WTC11 (cell line): ENCODE data around the gene ARMC9. TPM values are rescaled to one million over a fixed set of nuclear protein-coding genes. Genes with fewer than 3 reads are reported as not detected.

Experiments
- ATAC-seq: fragments of 200-7000 bp; cut with Tn5 transposase; 2 replicates; pipeline ENCODE4 v1.10.0; 2021; ENCODE audit warnings: mild to moderate bottlenecking, moderate library complexity
- CTCF ChIA-PET: fragments of 300-600 bp; sonication (Branson Sonifier 250); formaldehyde crosslinking; loops from one replicate; lab custom pipeline; 2021; ENCODE audit warnings: antibody characterized with exemption; lab: Charles Lee
- POLR2A ChIA-PET: fragments of 350-600 bp; sonication (Branson Sonifier 250); formaldehyde crosslinking; loops from one replicate; lab custom pipeline; 2021; ENCODE audit warnings: antibody characterized with exemption; lab: Charles Lee
- DNase-seq: peaks from one replicate; pipeline ENCODE4 v3.0.0; 2021; ENCODE audit warnings: low spot score
- H3K27ac Mint-ChIP-seq: 2 replicates; pipeline ENCODE4 v1.8.0; 2021; ENCODE audit warnings: mixed read lengths
- H3K27me3 Mint-ChIP-seq: 2 replicates; pipeline ENCODE4 v1.8.0; 2021; ENCODE audit warnings: low read depth, mild to moderate bottlenecking, moderate library complexity, mixed read lengths
- H3K36me3 Mint-ChIP-seq: 2 replicates; pipeline ENCODE4 v1.8.0; 2021; ENCODE audit warnings: mixed read lengths
- H3K4me1 Mint-ChIP-seq: 2 replicates; pipeline ENCODE4 v1.8.0; 2022; ENCODE audit warnings: mixed read lengths
- H3K4me3 Mint-ChIP-seq: 2 replicates; pipeline ENCODE4 v1.8.0; 2021; ENCODE audit warnings: mild to moderate bottlenecking, moderate library complexity, mixed read lengths
- H3K9me3 Mint-ChIP-seq: 2 replicates; pipeline ENCODE4 v1.8.0; 2021; ENCODE audit warnings: mixed read lengths
- ATF3 ChIP-seq: sonication (generic); formaldehyde crosslinking; conservative IDR thresholded peaks from 2 replicates; pipeline ENCODE4 v1.8.1; 2022; ENCODE audit warnings: mild to moderate bottlenecking, missing genetic modification reagents
- CDX4 ChIP-seq: fragments of 250-450 bp; sonication (Bioruptor Pico); IDR thresholded peaks from 2 replicates; pipeline ENCODE4 v1.9.0; 2021; ENCODE audit warnings: moderate library complexity, mild to moderate bottlenecking, inconsistent platforms, borderline replicate concordance
- CREM ChIP-seq: sonication (generic); formaldehyde crosslinking; IDR thresholded peaks from 2 replicates; pipeline ENCODE4 v1.8.1; 2022; ENCODE audit warnings: mild to moderate bottlenecking, missing genetic modification reagents, moderate library complexity
- CTCF ChIP-seq: fragments of 200-600 bp; IDR thresholded peaks from 2 replicates; pipeline ENCODE4 v1.8.0; 2022; ENCODE audit warnings: antibody characterized with exemption
- ELF4 ChIP-seq: sonication (generic); formaldehyde crosslinking; IDR thresholded peaks from 2 replicates; pipeline ENCODE4 v1.8.1; 2022; ENCODE audit warnings: low read depth, mild to moderate bottlenecking, moderate library complexity, missing genetic modification reagents
- FOXJ3 ChIP-seq: sonication (generic); formaldehyde crosslinking; IDR thresholded peaks from 2 replicates; pipeline ENCODE4 v1.9.0; 2021; ENCODE audit warnings: missing genetic modification reagents, mild to moderate bottlenecking, borderline replicate concordance
- GABPB1 ChIP-seq: sonication (generic); formaldehyde crosslinking; IDR thresholded peaks from 2 replicates; pipeline ENCODE4 v1.8.1; 2023; ENCODE audit warnings: mild to moderate bottlenecking, missing genetic modification reagents
- MYBL2 ChIP-seq: sonication (generic); formaldehyde crosslinking; IDR thresholded peaks from 2 replicates; pipeline ENCODE4 v1.8.1; 2023; ENCODE audit warnings: mild to moderate bottlenecking, moderate library complexity, missing genetic modification reagents
- NFYB ChIP-seq: sonication (generic); formaldehyde crosslinking; conservative IDR thresholded peaks from 2 replicates; pipeline ENCODE4 v1.8.0; 2022; ENCODE audit warnings: low read depth, missing genetic modification reagents
- SP1 ChIP-seq: sonication (generic); formaldehyde crosslinking; conservative IDR thresholded peaks from 2 replicates; pipeline ENCODE4 v1.8.1; 2022; ENCODE audit warnings: missing genetic modification reagents
- STAT6 ChIP-seq: sonication (generic); formaldehyde crosslinking; conservative IDR thresholded peaks from 2 replicates; pipeline ENCODE4 v1.8.1; 2023; ENCODE audit warnings: mild to moderate bottlenecking, low read depth, missing genetic modification reagents, moderate library complexity
- TP53 ChIP-seq: sonication (generic); formaldehyde crosslinking; IDR thresholded peaks from 2 replicates; pipeline ENCODE4 v1.8.1; 2023; ENCODE audit warnings: mild to moderate bottlenecking, missing genetic modification reagents
- ZBTB21 ChIP-seq: sonication (generic); formaldehyde crosslinking; IDR thresholded peaks from 2 replicates; pipeline ENCODE4 v1.8.1; 2023; ENCODE audit warnings: mild to moderate bottlenecking, missing genetic modification reagents, borderline replicate concordance
- ZBTB43 ChIP-seq: sonication (generic); formaldehyde crosslinking; IDR thresholded peaks from 2 replicates; pipeline ENCODE4 v1.8.1; 2023; ENCODE audit warnings: mild to moderate bottlenecking, missing genetic modification reagents
- ZNF219 ChIP-seq: sonication (generic); formaldehyde crosslinking; IDR thresholded peaks from 2 replicates; pipeline ENCODE4 v1.8.0; 2023; ENCODE audit warnings: missing genetic modification reagents, mild to moderate bottlenecking, borderline replicate concordance
- ZNF317 ChIP-seq: sonication (generic); formaldehyde crosslinking; IDR thresholded peaks from 2 replicates; pipeline ENCODE4 v1.8.1; 2023; ENCODE audit warnings: low read depth, mild to moderate bottlenecking, moderate library complexity, missing genetic modification reagents, borderline replicate concordance
- total RNA-seq: library from RNA; stranded (reverse); gene quantifications from 3 replicates; pipeline ENCODE4 v1.2.3, GENCODE V29; 2021
- TF ChIP-seq, protein P1 (sequence below): sonication (generic); formaldehyde crosslinking; IDR thresholded peaks from 2 replicates; pipeline ENCODE4 v1.8.0; 2022; ENCODE audit warnings: mild to moderate bottlenecking, missing genetic modification reagents
- TF ChIP-seq, protein P2 (sequence below): sonication (generic); formaldehyde crosslinking; IDR thresholded peaks from 2 replicates; pipeline ENCODE4 v1.8.1; 2022; ENCODE audit warnings: low read depth, mild to moderate bottlenecking, moderate library complexity, missing genetic modification reagents, borderline replicate concordance
- TF ChIP-seq, protein P3 (sequence below): sonication (generic); formaldehyde crosslinking; IDR thresholded peaks from 2 replicates; pipeline ENCODE4 v1.8.0; 2023; ENCODE audit warnings: missing genetic modification reagents
- TF ChIP-seq, protein P4 (sequence below): sonication (generic); formaldehyde crosslinking; IDR thresholded peaks from 2 replicates; pipeline ENCODE4 v1.8.1; 2022; ENCODE audit warnings: low read depth, missing genetic modification reagents, borderline replicate concordance

Gene ARMC9
- total RNA-seq, 1 experiment from 2014 or later, result 34.9 TPM

DNA sequence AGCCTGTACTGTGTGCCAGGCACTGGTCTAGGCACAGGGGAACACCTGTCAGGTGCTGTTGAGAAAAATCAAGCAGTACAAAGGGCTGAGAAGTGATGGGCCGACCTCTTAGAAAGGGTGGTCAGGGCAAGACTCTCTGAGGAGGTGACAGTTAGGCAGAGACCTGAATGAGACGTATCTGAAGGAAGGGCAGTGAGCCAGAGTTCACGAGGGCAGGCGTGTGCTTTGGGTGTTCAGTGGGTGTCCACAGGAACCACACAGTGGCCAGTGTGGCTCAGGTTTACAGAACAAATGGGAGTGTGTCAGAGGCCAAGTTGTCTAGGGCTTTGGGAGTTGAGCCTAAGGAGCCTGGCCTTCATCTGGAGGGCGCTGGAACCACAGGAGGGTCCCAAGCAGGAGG, 6.2 kb downstream of the ARMC9 start:
- CTCF ChIA-PET, result interaction anchor here (0.7 kb wide), 1 partner anchor 217 kb away, joined by 6 read pairs; no protein-coding TSS in a partner anchor
- Mint-ChIP-seq H3K4me1 (peaks cover 15% of the 10 kb centered on the region), H3K9me3 (peaks cover 15% of the 10 kb centered on the region)
- ATAC-seq, result no peak
- POLR2A ChIA-PET, result no interaction called here
- TF ChIP-seq ZNF219 (CRISPR knock-in tag) (no peak), CREM (no peak), FOXJ3 (CRISPR knock-in tag) (no peak), MYBL2 (CRISPR knock-in tag) (no peak), ATF3 (CRISPR knock-in tag) (no peak), GABPB1 (CRISPR knock-in tag) (no peak), CTCF (no peak), NFYB (no peak), CDX4 (CRISPR knock-in tag) (no peak)
- TF ChIP-seq, protein P1, sequence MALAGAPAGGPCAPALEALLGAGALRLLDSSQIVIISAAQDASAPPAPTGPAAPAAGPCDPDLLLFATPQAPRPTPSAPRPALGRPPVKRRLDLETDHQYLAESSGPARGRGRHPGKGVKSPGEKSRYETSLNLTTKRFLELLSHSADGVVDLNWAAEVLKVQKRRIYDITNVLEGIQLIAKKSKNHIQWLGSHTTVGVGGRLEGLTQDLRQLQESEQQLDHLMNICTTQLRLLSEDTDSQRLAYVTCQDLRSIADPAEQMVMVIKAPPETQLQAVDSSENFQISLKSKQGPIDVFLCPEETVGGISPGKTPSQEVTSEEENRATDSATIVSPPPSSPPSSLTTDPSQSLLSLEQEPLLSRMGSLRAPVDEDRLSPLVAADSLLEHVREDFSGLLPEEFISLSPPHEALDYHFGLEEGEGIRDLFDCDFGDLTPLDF (CRISPR knock-in tag), result no peak
- TF ChIP-seq, all 79 proteins: peak for 0
- H3K36me3 Mint-ChIP-seq, result peaks cover 33% of the 10 kb centered on the region
- peak overlapping the region; percentile 66 for H3K27ac Mint-ChIP-seq
- DNase-seq, result no peak
- H3K27me3 Mint-ChIP-seq, result no peaks in the 10 kb centered on the region
- H3K4me3 Mint-ChIP-seq, result no peak overlapping the region

DNA sequence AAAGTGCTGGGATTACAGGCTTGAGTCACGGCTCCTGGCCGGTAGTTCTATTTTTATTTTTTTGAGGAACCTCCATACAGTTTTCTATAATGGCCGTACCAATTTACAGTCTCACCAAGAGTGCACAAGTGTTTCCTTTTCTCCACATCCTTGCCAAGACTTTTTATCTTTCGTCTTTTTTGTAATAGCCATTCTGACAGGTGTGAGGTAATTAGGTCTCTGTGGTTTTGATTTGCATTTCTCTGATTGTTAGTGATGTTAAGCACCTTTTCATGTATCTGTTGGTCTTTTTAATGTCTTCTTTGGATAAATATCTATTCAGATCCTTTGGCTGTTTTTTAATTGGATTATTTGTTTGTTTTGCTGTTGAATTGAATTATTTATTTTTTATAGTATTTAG, 9.3 kb downstream of the ARMC9 start:
- H3K27me3 Mint-ChIP-seq, result no peaks in the 10 kb centered on the region
- H3K36me3 Mint-ChIP-seq, result peaks cover 30% of the 10 kb centered on the region
- DNase-seq, result no peak
- H3K4me1 Mint-ChIP-seq, result peaks cover 4% of the 10 kb centered on the region; the same call in 1 of the 2 replicates
- H3K9me3 Mint-ChIP-seq, result peaks cover 7% of the 10 kb centered on the region
- CTCF ChIA-PET, result no interaction called here
- POLR2A ChIA-PET, result no interaction called here
- no peak overlapping the region for H3K27ac Mint-ChIP-seq
- H3K4me3 Mint-ChIP-seq, result no peak overlapping the region
- ATAC-seq, result no peak
- TF ChIP-seq, protein P2, sequence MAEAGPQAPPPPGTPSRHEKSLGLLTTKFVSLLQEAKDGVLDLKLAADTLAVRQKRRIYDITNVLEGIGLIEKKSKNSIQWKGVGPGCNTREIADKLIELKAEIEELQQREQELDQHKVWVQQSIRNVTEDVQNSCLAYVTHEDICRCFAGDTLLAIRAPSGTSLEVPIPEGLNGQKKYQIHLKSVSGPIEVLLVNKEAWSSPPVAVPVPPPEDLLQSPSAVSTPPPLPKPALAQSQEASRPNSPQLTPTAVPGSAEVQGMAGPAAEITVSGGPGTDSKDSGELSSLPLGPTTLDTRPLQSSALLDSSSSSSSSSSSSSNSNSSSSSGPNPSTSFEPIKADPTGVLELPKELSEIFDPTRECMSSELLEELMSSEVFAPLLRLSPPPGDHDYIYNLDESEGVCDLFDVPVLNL, result no peak
- TF ChIP-seq, protein P3, sequence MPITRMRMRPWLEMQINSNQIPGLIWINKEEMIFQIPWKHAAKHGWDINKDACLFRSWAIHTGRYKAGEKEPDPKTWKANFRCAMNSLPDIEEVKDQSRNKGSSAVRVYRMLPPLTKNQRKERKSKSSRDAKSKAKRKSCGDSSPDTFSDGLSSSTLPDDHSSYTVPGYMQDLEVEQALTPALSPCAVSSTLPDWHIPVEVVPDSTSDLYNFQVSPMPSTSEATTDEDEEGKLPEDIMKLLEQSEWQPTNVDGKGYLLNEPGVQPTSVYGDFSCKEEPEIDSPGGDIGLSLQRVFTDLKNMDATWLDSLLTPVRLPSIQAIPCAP (CRISPR knock-in tag), result no peak
- TF ChIP-seq ZBTB21 (CRISPR knock-in tag) (no peak), CREM (no peak), CDX4 (CRISPR knock-in tag) (no peak), TP53 (CRISPR knock-in tag) (no peak), ZNF317 (CRISPR knock-in tag) (no peak), STAT6 (CRISPR knock-in tag) (no peak), ZBTB43 (no peak), SP1 (no peak), ELF4 (CRISPR knock-in tag) (no peak), ATF3 (CRISPR knock-in tag) (no peak)
- TF ChIP-seq, protein P4, sequence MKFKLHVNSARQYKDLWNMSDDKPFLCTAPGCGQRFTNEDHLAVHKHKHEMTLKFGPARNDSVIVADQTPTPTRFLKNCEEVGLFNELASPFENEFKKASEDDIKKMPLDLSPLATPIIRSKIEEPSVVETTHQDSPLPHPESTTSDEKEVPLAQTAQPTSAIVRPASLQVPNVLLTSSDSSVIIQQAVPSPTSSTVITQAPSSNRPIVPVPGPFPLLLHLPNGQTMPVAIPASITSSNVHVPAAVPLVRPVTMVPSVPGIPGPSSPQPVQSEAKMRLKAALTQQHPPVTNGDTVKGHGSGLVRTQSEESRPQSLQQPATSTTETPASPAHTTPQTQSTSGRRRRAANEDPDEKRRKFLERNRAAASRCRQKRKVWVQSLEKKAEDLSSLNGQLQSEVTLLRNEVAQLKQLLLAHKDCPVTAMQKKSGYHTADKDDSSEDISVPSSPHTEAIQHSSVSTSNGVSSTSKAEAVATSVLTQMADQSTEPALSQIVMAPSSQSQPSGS (CRISPR knock-in tag), result no peak
